Fibroblast of the conjunctiva (primary cell): ENCODE results near the gene COL9A1.
A peak's percentile ranks its signal among the peaks of the same experiment; 100 is the strongest.
"Not testable (repeated sequence)": the region's sequence is repeated elsewhere in the genome, so short reads cannot be mapped to it uniquely, and the experiment has no call there.

ENCODE experiments used
- DNase-seq: peaks from one replicate; pipeline ENCODE4 v3.0.0-alpha.2; 2010; ENCODE audit warnings: low read depth

COL9A1 gene

DNA sequence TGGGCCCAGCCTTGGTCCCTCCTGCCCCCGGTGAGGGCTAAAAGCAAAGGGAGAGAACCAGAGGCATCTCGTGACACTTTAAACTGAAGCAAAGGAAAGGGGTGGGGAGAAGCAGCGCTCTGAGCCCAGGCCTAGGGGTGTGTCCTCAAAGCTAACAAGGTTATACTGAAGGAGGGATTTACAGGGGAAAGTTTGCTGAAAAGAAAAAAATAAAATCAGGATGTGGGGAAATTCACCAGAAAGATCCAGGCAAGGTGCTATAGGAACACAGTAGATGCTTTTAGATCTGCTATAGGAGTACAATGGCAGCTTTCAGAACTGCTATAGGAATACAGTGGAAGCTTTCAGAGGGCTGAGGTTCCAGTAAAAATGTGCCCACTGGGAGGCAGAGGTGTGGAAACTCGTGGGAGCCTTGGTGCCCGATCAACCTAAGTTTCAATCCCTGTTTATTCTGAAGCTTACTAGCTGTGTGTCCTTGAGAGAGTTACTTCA, at the start of gene COL9A1:
TSS of gene COL9A1 (minus strand) at position 51 of the 492 bp plus-strand sequence. CDS start 160 bp downstream, outside the sequence.
- DNase-seq = no peak

DNA sequence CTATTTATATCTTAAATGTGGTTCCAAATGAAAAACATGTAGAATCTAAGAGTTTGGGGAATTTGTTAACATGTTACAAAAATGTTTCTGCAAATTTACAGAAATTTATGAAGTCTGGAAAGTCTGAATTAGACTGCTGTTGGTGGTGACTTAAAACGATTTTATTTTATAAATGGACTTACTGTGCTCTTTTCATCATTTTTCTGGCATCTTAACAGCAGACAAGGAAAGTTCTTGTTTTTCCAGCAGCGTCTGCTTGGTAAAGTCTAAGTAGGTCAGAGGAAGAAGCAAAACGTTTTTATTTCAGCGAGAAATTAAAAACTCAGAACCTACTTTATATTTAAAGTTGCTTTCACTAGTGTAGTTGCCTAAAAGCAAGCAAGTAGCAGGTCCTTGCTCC, 48.6 kb upstream of the COL9A1 start:
- no peak for DNase-seq

DNA sequence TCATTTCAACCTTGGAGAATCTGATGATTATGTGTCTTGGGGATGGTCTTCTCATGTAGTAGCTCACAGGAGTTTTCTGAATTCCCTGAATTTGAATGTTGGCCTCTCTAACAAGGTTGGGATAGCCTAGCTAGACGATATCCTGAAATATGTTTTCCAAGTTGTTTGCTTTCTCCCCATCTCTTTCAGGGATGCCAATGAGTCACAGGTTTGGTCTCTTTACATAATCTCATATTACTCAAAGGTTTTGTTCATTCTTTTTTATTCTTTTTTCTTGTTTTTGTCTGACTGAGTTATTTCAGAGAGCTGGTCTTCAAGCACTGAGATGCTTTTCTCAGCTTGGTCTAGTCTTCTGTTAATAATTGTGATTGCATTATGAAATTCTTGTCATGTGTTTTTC, 42.7 kb upstream of the COL9A1 start:
- DNase-seq = no peak

DNA sequence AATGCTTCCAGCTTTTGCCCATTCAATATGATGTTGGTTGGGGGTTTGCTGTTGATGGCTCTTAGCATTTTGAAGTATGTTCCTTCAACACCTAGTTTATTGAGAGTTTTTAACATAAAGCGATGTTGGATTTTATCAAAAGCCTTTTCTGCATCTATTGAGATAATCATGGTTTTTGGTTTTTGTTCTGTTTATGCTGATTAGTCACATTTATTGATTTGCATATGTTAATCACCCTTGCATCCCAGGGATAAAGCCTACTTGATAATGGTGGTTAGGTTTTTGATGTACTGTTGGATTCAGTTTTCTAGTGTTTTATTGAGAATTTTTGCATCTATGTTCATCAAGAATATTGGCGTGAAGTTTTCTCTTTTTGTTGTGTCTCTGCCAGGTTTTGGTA, 40.4 kb upstream of the COL9A1 start:
- no peak for DNase-seq

DNA sequence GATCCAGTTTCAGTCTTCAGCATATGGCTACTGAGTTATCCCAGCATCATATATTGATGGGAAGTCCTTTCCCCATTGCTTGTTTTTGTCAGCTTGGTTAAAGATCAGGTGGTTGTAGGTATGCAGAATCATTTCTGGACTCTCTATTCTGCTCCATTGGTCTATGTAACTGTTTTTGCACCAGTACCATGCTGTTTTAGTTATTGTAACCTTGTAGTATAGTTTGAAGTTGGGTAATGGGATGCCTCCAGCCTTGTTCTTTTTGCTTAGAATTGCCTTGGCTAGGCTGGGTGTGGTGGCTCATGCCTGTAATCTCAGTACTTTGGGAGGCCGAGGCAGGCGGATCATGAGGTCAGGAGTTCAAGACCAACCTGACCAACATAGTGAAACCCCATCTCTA, 36.9 kb upstream of the COL9A1 start:
- DNase-seq = not testable (repeated sequence)

DNA sequence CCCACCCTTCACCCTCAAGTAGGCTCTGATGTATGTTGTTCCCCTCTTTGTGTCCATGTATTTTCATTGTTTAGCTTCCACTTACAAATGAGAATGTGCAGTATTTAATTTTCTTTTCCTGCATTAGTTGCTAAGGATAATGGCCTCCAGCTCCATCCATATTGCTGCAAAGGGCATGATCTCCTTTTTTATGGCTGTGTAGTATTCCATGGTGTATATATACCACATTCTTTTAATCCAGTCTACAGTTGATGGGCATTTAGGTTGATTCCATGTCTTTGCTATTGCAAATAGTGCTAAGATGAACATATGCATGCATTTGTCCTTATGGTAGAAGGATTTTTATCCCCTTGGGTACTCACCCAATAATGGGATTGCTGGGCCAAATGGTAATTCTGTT, 35.9 kb upstream of the COL9A1 start:
- no peak for DNase-seq

DNA sequence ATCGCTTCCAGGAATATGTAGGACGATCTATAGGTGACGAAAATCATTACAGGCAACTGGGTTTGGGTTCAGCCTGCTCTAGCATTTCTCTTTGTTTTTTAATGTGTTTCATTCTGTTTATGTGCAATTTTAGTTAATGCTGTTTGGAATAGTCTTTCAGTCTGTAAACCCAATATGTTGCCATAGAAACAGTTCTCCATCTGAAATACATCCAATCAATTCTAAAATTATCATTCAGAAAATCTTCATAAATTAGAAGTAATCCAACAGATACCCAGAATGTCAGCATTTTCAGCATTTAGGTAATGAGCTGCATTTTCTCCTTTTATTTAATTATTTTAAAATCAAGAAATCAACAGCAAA, 34.8 kb upstream of the COL9A1 start:
- DNase-seq = no peak

DNA sequence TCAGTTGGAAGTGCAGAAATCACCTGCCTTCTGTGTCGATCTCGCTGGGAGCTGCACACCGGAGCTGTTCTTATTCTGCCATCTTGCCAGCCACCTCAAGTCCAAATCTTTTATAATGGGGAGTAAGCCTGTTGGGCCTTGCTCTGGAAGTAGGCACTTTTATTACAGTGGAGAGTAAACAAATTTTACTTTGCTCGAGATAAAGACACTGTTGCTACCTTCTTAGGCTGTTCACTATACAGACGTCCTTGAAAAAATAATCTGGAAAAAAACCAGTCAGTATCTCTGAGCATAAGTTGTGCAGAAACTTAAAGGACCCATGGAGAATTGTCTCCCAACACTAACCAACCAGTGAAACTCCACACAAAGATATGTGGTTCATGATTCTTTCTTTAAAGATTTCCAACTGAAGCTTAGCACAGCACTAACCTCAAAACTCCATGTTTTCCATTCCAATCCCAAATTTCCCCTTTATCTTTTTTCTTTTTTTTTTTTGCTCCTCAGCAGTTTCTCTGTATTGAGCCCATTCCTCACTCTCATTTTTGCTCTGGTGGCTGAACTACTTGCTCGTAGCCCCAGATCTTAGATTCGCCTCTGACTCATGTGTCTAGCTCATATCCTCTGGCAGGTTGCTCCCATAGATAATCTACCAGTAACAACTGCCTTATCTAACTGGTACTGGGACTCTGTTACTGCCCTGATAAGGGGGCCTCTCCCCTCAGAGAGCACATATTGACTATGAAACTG, 34.3 kb upstream of the COL9A1 start:
- no peak for DNase-seq

DNA sequence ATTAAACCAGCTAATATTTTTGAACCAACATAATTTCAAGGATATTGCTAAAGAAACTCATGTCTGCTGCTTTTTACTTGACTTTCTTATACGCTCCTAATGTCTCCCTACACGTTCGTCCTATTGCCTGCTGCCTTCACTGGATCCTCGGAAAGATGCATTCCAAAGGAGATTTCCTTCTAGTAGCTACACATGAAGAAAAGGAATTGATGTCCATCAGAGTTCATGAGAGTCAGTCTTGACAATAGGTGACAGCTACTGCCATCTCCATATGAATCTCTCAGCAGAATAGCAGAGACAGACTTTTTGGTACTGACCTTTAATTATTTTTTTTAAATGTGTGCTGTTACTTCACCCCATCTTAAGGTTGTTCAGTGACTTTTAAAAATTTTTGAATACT, 24.2 kb upstream of the COL9A1 start:
- DNase-seq = no peak

DNA sequence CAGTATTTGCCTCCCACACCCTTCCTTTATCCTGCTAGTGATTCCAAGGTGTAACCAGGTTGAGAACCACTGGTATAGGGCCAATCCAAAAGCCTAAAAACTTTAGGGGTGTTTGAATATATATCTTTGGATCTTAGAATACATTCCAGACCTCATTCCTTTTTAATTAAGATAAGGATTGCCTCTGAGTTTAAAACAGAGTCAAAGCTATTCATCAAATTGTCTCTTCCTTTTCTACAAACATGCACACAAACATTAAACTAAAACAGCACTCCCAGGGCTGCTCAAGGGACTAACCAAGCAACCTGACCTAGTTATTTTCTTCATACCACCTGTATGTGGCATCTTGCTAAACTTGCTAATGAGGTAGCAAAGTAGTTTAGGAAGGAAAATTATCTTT, 22.1 kb upstream of the COL9A1 start:
- DNase-seq = no peak

DNA sequence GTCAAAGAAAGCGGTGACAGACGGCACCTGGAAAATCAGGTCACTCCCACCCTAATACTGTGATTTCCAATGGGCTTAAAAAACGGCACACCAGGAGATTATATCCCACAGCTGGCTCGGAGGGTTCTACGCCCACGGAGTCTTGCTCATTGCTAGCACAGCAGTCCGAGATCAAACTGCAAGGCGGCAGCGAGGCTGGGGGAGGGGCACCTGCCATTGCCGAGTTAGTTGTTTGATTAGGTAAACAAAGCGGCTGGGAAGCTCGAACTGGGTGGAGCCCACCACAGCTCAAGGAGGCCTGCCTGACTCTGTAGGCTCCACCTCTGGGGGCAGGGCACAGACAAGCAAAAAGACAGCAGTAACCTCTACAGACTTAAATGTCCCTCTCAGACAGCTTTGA, 14.9 kb upstream of the COL9A1 start:
- DNase-seq = not testable (repeated sequence)

DNA sequence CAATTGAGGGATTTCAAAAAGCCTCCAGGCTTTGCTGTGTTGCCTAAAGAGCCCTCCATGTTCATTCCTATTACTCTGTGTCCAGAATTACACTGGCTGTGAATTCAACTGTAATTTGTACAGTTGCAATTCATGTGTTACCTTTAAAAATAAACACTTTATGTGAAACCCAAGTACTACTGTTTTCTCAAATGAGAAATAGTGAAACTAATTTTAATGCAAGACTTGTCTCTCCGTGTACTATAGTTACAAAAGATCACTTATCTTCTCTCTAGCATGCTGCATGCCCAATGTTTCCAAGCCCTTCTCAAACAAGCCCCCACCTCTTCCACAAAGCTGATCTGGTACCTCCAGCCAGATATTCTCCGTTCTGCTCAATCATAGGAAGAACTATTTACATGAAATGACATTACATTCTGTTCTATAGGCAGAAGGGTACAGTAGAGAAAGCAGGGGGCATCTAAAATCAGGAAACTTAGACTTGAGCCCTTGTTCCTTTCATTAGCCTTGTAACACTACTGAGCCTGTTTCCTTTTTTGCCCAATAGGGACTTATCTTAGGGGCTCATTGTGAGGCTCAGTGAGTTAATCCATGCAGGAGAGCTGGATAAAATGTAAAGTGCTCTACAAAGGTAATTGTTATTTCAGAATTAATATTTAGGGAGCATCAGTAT, 12.3 kb upstream of the COL9A1 start:
- no peak for DNase-seq

DNA sequence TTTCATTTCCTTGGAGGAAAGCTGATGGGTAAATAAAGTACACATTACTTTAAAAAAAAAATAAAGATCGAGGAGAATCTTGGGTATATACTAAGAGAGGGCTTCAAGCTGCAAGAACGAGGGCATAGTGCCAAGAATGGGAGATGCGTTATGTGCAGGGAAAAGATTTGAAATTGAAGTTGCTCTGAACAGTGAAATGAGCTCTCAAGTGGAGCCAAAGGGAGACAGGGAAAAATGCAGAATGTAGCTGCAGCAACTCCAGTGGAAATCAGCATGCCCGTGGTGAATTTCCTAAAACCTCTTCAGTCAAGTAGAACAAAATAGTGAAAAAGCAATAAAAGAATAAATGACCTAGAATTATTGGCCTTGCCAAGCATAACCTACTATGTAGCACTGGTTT, 11.4 kb upstream of the COL9A1 start:
- no peak for DNase-seq

DNA sequence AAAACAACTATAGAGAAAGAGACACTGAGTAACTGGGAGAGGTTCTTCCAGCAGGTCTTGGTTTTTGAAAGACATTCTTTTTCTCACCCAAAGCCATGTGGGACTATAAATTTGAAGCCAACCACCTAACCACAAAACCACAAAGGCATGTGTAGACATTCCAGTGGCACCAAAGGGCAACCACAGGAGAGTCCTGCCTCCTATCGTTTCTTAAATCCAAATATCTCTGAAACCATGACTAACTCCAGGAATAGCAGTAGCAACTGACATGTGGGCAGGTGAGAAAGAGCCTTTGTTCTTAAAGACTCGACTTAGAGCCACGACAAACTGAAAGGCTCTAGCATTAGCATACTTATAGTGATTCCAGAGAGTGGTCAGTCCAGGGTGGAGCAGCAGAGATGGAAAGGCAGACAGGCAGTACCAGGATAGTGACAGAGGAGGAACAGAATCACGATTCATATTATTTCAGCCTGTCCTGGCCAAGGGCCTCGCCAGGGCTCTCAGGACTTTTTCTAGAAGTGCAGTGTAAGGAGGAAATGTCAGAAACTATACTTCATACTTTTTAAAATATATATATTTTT, 9.4 kb upstream of the COL9A1 start:
- DNase-seq = no peak

DNA sequence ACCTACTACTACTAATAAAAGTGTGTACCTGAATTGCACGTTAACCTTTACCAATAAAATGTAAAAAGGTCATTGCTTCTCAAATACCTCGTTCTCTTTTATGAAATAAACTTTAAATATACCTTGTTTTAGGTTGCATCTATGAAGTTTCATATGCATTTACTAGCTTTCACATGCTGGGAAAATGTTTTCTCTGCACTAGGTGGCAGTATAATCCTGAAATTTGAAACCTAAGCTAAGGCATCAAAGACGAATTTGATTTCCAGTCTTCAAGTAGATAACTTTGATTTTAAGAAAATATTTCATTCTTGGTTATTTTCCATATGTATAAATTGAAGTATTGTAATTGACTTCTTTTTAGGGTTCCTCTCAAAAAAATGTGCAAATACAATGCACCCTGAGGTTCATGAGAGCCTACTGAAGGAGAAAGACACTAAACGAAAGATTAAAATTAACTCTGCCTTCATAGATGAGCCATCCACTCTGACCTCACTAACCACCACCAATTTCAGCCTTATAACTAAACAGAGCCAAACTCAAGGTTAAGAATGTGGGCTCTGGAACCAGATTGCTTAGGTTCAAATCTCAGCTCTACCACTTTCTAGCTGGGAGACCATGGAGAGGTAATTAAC, 7.3 kb upstream of the COL9A1 start:
- peak; percentile 14 for DNase-seq

DNA sequence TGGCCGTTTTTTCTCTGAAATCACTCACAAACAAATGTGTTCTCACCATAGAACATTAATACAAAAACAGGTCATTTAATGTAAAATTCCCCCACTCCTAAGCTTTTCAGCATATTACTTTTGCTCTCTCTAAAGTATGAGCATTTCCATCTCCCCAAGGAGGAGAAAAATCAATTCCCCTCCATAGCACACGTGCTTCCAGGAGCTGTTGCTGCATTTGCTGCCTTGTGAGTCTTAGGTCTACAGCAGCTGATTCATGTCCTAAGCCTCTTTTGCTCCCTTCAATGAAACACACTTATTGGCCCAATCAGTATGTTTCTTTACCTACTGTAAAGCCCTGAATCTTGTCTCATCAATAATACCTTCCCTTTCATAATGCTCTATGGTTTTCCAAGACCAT, 6.4 kb upstream of the COL9A1 start:
- no peak for DNase-seq

DNA sequence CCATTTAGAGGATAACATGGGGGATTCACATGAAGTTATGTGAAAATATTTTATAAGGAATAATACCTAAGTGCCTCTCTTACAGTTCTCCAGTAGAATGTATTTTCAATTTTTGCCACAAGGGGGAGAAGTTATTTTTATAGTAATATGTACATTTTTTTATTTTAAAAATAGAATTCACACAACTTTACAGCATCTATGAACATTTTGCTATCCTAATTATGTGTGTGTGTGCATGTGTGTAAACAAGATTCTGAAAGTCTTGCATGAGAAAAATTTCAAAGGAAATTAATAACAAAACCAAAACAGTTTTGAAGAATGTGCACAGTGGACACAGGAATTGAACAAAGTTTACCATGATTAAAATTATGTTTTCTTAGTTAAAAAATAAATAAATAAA, 5.3 kb upstream of the COL9A1 start:
- DNase-seq = not testable (repeated sequence)

DNA sequence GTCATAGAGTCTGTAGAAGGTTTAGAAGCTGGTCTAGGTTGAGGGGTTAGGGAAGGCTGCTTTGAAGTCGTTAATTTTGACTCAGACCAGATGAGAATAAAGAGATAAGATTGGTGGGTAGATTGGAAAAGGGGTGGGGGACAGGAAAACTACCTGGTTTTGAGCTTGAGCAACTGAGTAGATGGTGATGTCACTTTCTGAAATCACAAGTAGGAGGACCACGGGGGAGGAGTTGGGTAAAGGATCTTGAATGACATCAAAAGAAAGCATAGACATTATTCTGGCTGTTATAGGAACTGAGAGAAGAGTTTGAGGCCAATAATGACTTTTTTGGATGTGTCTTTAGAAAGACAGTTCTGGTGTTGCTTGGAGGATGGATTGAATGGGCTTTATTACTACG, 4.1 kb upstream of the COL9A1 start:
- DNase-seq = no peak

DNA sequence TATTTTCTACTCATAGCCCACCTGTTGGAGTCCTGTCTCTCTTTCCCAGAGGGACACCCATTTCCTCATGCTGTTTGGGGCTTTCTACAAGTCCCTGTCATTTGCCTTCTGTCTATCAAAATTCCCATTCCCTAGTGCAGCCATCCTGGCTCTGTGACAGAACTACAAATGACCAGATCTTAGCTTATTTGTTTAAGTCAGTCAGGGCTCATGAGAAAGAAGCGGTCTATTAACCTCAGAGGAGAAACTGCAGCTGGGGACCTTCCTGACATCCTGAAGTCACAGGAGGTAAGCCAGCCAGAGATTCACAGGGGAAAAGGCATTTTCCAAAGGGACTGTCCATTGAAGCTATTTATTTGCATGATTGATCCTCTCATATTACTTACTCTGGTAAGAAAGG, 1.7 kb upstream of the COL9A1 start:
- DNase-seq = no peak

DNA sequence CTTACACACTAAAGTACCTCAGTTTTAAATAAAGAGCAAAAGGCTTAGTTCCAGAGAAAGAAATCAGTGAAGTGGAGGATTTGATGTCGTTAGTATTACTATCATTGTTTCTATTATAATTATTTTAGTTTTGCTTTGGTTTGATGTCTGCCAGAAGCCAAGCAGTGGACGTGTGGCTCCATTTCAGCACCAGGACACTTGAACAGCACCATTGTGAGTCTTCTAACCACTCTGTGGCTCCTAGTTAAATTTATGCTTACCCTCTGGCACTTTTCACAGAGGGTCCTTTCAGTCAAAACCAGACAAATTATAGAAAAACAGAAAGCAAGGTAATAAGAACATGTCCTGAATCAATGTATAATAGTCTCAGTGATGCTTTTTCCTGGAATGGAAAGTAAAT, 3.4 kb downstream of the COL9A1 start:
- DNase-seq = no peak

DNA sequence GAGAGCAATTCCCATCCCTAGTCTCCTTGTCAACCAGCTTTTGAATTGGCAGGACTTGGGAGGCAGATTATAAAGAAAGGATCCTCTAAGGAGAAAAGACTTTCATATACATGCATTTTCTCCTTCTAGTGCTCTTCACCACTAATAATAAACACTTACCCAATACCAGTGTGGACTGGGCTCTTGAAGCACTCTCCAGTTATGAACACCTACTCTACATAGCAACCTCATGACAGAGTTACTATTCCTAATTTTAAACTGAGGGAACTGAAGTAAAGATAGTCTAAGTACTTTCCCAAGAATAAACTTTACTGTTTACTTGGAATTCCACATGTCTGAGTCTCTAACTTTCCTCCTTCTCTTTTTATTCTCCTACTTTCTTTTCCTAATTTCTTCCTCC, 4.8 kb downstream of the COL9A1 start:
- DNase-seq = no peak

DNA sequence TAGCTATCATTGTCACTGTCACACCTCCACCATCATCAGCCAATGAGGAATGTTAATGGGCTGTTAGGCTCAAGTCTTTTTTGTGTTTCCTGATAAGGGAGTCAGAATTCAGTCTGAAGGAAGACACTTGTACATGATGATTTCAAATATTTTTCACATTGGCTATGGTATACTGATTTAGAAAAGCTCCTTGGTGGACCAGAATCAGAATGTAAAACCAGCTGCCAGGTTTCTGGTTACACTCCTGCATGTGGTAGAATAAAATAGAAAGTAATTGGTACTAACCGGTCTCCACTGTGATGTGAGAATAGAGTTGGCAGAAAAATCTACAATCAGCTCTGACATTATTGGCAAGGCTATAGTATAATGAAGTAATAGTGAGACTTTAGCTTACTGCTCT, 10.7 kb downstream of the COL9A1 start:
- DNase-seq = no peak

DNA sequence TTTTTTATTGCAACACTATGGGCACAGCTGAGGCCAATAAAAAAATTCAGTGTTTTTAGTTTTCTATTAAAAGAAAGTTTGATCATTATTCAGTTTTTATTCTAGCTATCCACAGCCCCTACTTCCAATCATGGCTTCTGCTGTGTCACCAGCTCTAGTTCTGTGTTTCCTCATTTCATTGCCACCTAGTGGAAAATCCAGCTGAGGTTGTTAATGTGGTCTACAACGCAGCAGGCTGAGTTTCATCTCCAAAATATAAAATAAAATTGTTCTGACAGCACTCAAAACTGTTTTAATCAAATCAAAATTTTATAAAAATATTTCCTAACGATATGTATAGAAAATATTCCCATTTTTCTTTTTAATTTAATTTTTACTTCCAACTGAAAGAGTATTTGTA, 13.6 kb downstream of the COL9A1 start:
- DNase-seq = no peak
